K562 treated with DMSO at 1 percent for 4 hours (cell line): ENCODE data around the gene COLQ. TPM values are rescaled to one million over a fixed set of nuclear protein-coding genes. Genes with fewer than 3 reads are reported as not detected.

Experiments used
- total RNA-seq: library from RNA; unstranded; fragments of 300-600 nt; gene quantifications from 2 replicates; pipeline ENCODE4 v1.2.3, GENCODE V29; 2022; ENCODE audit not compliant: insufficient read depth

The COLQ gene
- total RNA-seq, result 0.30 TPM in 1 of 2 replicates, not detected in the other

DNA sequence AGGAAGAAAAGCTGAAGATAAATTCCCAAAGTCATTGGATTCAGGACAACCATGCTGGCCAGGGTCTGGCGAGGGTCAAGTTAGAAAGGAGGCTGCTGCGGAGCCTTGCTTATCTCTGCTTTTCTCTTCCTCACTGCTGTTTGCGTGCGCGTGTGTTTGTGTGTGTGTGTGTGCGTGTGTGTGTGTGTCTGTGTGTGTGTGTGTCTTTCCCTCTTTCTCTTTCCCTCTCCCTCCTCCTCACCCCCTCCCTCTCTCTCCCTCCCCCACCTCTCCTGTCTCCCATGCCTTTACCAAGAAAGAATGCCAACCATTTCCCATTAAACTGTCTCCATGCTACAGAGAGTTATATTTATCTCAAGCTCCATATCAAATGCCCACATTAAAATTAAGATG is at the start of gene COLQ:
TSS of gene COLQ (minus strand) at position 134 of the 393 bp plus-strand sequence. CDS start at position 53, 81 bp downstream.

DNA sequence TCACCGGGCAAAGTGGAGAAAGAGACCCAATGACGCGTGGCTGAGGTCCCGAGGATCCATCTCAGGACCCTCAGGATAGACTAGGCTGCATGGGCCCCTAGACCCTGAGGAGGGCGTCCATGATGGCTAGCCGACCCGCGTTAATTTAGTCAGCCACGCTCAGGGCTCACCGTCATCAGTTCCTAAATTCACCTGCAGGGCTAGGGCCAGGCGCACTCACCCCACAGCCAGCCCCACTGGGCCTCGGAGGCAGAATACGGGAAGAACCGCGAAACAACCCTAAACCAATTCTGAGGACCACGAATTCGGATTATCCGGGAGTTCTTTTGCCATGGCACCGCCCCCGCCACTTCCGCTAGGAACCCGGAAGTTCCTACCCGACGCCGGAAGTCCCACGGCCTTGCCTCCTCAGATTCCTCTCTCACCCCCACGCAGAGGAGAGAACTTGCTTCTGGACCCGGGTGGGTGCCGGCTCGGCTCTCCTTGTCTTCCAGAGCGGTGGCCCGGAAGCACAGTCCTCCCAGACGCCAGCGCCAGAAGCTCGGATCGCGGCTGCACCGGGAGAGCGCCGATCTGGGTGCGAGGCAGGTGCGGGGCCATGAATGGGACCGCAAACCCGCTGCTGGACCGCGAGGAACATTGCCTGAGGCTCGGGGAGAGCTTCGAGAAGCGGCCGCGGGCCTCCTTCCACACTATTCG is 94.2 kb downstream of the COLQ start, which contains the start of the genes EAF1 and METTL6:
TSS of gene EAF1 (plus strand) at position 417 of the 699 bp plus-strand sequence. CDS start at position 599, 182 bp downstream.
TSS of gene METTL6 (minus strand) at position 363 of the 699 bp plus-strand sequence. CDS start 1,033 bp downstream, outside the sequence.

Other genes starting within 250 kb of the COLQ start
- 16.1 and 17.9 TPM in 2 replicates for gene SH3BP5, start 189.1 kb downstream of the COLQ start, total RNA-seq
- 10.3 and 22.8 TPM in 2 replicates for gene METTL6, start 94.2 kb downstream of the COLQ start, total RNA-seq
- 15.2 and 15.9 TPM in 2 replicates for gene EAF1, start 94.1 kb downstream of the COLQ start, total RNA-seq
- 43.2 and 52.5 TPM in 2 replicates for gene HACL1, start 79.9 kb upstream of the COLQ start, total RNA-seq
- 10.2 and 12.5 TPM in 2 replicates for gene BTD, start 80.0 kb upstream of the COLQ start, total RNA-seq